ENCODE results near the gene IL1RL1.

The IL1RL1 gene

GRCh38 chr2:102313025-102313424 is 1.7 kb downstream of the IL1RL1 start:
- no peak overlapping the region for H3K4me3 ChIP-seq (ENCODE audit: low read depth, low read length)
- no peak for TF ChIP-seq CTCF (IDR thresholded peaks at IDR 0.05; ENCODE audit: low read depth, low read length, missing control alignments)
- in situ Hi-C loops (cut with HindIII; ENCODE audit: low sequenced_read_pairs), result no loop called here
- DNase-seq (ENCODE audit: low read depth), result peak; percentile 9

- TF ChIP-seq CTCF (IDR thresholded peaks at IDR 0.05; ENCODE audit: low read depth, low read length, missing control alignments), result no peak
- DNase-seq (ENCODE audit: low read depth), result no peak
- in situ Hi-C loops (cut with HindIII; ENCODE audit: low sequenced_read_pairs), result no loop called here
Measured at GRCh38 chr2:102313471-102313870, 2.1 kb downstream of the IL1RL1 start.

GRCh38 chr2:102313950-102314349 is 2.6 kb downstream of the IL1RL1 start:
- no peak for TF ChIP-seq CTCF (IDR thresholded peaks at IDR 0.05; ENCODE audit: low read depth, low read length, missing control alignments)
- in situ Hi-C loops (cut with HindIII; ENCODE audit: low sequenced_read_pairs), result no loop called here

More at GRCh38 chr2:102313471-102313870, 2.1 kb downstream of the IL1RL1 start:
- H3K4me3 ChIP-seq (ENCODE audit: low read depth, low read length), result no peak overlapping the region

GRCh38 chr2:102315921-102316320 is 4.6 kb downstream of the IL1RL1 start:
- DNase-seq (ENCODE audit: low read depth), result no peak
- in situ Hi-C loops (cut with HindIII; ENCODE audit: low sequenced_read_pairs), result no loop called here
- no peak for TF ChIP-seq CTCF (IDR thresholded peaks at IDR 0.05; ENCODE audit: low read depth, low read length, missing control alignments)
- no peak overlapping the region for H3K4me3 ChIP-seq (ENCODE audit: low read depth, low read length)

More at GRCh38 chr2:102313950-102314349, 2.6 kb downstream of the IL1RL1 start:
- no peak for DNase-seq (ENCODE audit: low read depth)
- no peak overlapping the region for H3K4me3 ChIP-seq (ENCODE audit: low read depth, low read length)

- no peak overlapping the region for H3K4me3 ChIP-seq (ENCODE audit: low read depth, low read length)
- TF ChIP-seq CTCF (IDR thresholded peaks at IDR 0.05; ENCODE audit: low read depth, low read length, missing control alignments), result no peak
- DNase-seq (ENCODE audit: low read depth), result no peak
- in situ Hi-C loops (cut with HindIII; ENCODE audit: low sequenced_read_pairs), result no loop called here
Measured at GRCh38 chr2:102317715-102318114, 6.4 kb downstream of the IL1RL1 start.

GRCh38 chr2:102318437-102318836 is 7.1 kb downstream of the IL1RL1 start:
- in situ Hi-C loops (cut with HindIII; ENCODE audit: low sequenced_read_pairs), result no loop called here
- no peak overlapping the region for H3K4me3 ChIP-seq (ENCODE audit: low read depth, low read length)
- DNase-seq (ENCODE audit: low read depth), result no peak
- TF ChIP-seq CTCF (IDR thresholded peaks at IDR 0.05; ENCODE audit: low read depth, low read length, missing control alignments), result no peak

Data from astrocyte of the cerebellum (primary cell).